ENCODE data around the gene DROSHA. TPM values are rescaled to one million over a fixed set of nuclear protein-coding genes. Genes with fewer than 3 reads are reported as not detected.

The DROSHA gene
- polyA plus RNA-seq, 2 of the 4 experiments (the other 2 are of a cell fraction) = 49.1 to 105 TPM

DNA sequence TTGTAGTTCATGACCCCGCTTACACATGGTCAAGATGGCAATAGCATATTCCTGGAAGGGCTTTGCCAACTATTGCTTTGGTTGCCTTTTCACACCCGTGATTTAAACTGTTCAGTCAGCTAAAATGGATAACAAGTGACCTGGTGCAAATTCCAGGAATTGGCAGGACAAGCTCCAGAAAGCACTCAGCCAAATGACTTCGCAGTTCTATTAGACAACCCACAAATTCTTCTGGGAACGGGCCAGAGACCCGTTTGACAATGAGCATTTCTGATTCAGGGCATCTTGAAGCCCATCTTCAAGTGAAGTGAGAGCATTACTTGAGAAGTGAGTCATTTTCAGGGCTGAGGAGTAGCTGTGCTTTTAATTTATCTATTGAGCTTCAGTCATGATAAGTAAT, 165.0 kb downstream of the DROSHA start:
- H3K4me2 ChIP-seq = no peak overlapping the region
- no peaks in the 10 kb centered on the region for H3K4me1 ChIP-seq
- no peak overlapping the region for H3K27ac ChIP-seq
- H3K9me3 ChIP-seq = no peaks in the 10 kb centered on the region
- FAIRE-seq (no peak), DNase-seq (ENCODE audit: low read depth in 1 of 2, low spot score in 1 of 2) (no peak), ATAC-seq (no peak)
- 14% methylated on average over 5 of the region's 5 CpGs for WGBS (ENCODE audit: missing lambda C conversion rate)
- no peak overlapping the region for H3K4me3 ChIP-seq
- ChIA-PET CTCF (no interaction called here), POLR2A (no interaction called here)
- TF ChIP-seq MAFK (IDR thresholded peaks at IDR 0.05; ENCODE audit: partially characterized antibody) (peak; percentile 58), GATA3 (IDR thresholded peaks at IDR 0.05; ENCODE audit: borderline replicate concordance) (no peak)

GRCh38 chr5:31365776-31366175, 166.1 kb downstream of the DROSHA start:
- H3K4me1 ChIP-seq = no peaks in the 10 kb centered on the region
- no peak for DNase-seq (ENCODE audit: low read depth in 1 of 2, low spot score in 1 of 2)
- ChIA-PET POLR2A (no interaction called here), CTCF (no interaction called here)
- TF ChIP-seq FOSL2 (IDR thresholded peaks at IDR 0.05) (no peak), FOSL2 (CRISPR knock-in tag; IDR thresholded peaks at IDR 0.05) (no peak), HEYL (CRISPR knock-in tag; IDR thresholded peaks at IDR 0.05) (no peak), ZFP36 (IDR thresholded peaks at IDR 0.05; ENCODE audit: borderline replicate concordance, partially characterized antibody) (no peak), SMC3 (IDR thresholded peaks at IDR 0.05) (no peak), TP53 (CRISPR knock-in tag; IDR thresholded peaks at IDR 0.05) (no peak), KDM5A (IDR thresholded peaks at IDR 0.05) (no peak), HOXB5 (CRISPR knock-in tag; IDR thresholded peaks at IDR 0.05) (no peak), POLR2AphosphoS2 (conservative IDR thresholded peaks at IDR 0.05; ENCODE audit: low read length) (no peak), MAZ (IDR thresholded peaks at IDR 0.05; ENCODE audit: borderline replicate concordance, low read depth, low read length) (no peak), REST (IDR thresholded peaks at IDR 0.05) (no peak), RCOR1 (IDR thresholded peaks at IDR 0.05; ENCODE audit: low read depth, low read length) (no peak), EHF (CRISPR knock-in tag; IDR thresholded peaks at IDR 0.05) (no peak), RAD21 (conservative IDR thresholded peaks at IDR 0.05 in 1 of 2, IDR thresholded peaks at IDR 0.05 in 1 of 2) (no peak), NR3C1 (IDR thresholded peaks at IDR 0.05) (no peak), NPAS2 (CRISPR knock-in tag; IDR thresholded peaks at IDR 0.05; ENCODE audit: borderline replicate concordance) (no peak), ZSCAN20 (CRISPR knock-in tag; IDR thresholded peaks at IDR 0.05) (no peak), MAFK (IDR thresholded peaks at IDR 0.05; ENCODE audit: partially characterized antibody) (no peak)
- TF ChIP-seq, protein P1, sequence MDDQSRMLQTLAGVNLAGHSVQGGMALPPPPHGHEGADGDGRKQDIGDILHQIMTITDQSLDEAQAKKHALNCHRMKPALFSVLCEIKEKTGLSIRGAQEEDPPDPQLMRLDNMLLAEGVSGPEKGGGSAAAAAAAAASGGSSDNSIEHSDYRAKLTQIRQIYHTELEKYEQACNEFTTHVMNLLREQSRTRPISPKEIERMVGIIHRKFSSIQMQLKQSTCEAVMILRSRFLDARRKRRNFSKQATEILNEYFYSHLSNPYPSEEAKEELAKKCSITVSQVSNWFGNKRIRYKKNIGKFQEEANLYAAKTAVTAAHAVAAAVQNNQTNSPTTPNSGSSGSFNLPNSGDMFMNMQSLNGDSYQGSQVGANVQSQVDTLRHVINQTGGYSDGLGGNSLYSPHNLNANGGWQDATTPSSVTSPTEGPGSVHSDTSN (IDR thresholded peaks at IDR 0.05) = no peak
- WGBS (ENCODE audit: missing lambda C conversion rate) = 41% methylated on average over 3 of the region's 3 CpGs
- H3K4me2 ChIP-seq = no peak overlapping the region
- FAIRE-seq = no peak
- H3K9me3 ChIP-seq = no peaks in the 10 kb centered on the region
- no peak for ATAC-seq
- no peak overlapping the region for H3K27ac ChIP-seq
- no peak overlapping the region for H3K4me3 ChIP-seq

DNA sequence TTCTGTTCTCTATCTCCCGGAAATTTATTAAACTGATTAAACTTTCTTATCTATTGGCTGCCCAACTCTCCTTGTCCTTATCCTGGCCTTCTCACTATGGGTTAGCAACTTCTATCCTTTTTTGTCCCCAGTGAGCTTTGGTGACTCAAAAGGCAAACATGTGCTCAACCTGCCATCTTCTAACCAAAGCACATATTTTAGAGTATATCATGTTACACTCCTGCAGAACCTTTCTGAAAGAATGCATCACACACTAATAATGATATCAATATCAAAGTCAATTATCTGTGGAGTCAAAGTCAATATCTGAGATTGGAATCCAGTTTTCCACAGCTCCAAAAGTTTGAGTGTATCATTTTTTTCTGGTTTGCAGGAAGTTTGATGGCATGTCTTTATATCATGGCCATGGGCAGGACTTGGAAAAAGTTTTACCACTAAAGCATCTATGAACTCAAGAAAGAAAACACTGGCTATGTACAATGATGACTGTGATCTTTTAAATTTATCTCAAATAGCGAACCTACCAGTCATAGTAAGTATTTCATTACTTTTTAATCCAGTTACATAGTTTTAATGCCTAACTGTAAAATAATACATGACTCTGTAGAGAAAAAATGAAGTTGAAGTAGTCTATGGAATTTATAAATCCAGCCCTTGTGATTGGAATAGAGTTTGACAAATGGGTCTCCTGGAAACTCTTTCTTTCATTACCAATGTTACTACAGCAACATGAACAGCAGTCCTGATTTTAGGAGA, 166.8 kb downstream of the DROSHA start:
- no peak overlapping the region for H3K4me2 ChIP-seq
- TF ChIP-seq PHF8 (IDR thresholded peaks at IDR 0.05; ENCODE audit: borderline replicate concordance, low read depth) = no peak
- no peak for TF ChIP-seq CBX8 (IDR thresholded peaks at IDR 0.05)
- no peak for TF ChIP-seq HOXB13 (CRISPR knock-in tag; IDR thresholded peaks at IDR 0.05; ENCODE audit: low read depth)
- TF ChIP-seq RFX5 (IDR thresholded peaks at IDR 0.05) = no peak
- TF ChIP-seq SREBF2 (IDR thresholded peaks at IDR 0.05) = no peak
- TF ChIP-seq REST (IDR thresholded peaks at IDR 0.05) = no peak
- TF ChIP-seq MYC (IDR thresholded peaks at IDR 0.05; ENCODE audit: borderline replicate concordance, low read length) = no peak
- no peak for TF ChIP-seq ZC3H11A (IDR thresholded peaks at IDR 0.05)
- TF ChIP-seq KDM1A (IDR thresholded peaks at IDR 0.05; ENCODE audit: low read depth) = no peak

More for the DNA sequence above, 166.8 kb downstream of the DROSHA start:
- Histone ChIP-seq H3K4me3 (no peak overlapping the region), H3K9me3 (no peaks in the 10 kb centered on the region), H3K27ac (no peak overlapping the region), H3K4me1 (no peaks in the 10 kb centered on the region)
- CTCF ChIA-PET = interaction anchor here (0.7 kb wide), 1 partner anchor 57 kb away, joined by 3 read pairs; no protein-coding TSS in a partner anchor
- WGBS (ENCODE audit: missing lambda C conversion rate) = 9% methylated on average over 2 of the region's 2 CpGs
- DNase-seq (ENCODE audit: low read depth in 1 of 2, low spot score in 1 of 2) = no peak
- POLR2A ChIA-PET = no interaction called here
- no peak for ATAC-seq
- FAIRE-seq = no peak

Measured in A549 (cell line).